LNCAP (cell line): ENCODE results near the gene MMAB.

Experiments used
- CTCF ChIP-seq: fragments of 450-650 bp; IDR thresholded peaks from 2 replicates; pipeline ENCODE4 v1.5.1; 2017; ENCODE audit warnings: mild to moderate bottlenecking

MMAB gene

GRCh38 chr12:109562871-109563270, 10.4 kb downstream of the MMAB start:
- TF ChIP-seq CTCF = no peak

GRCh38 chr12:109561711-109562030, 11.6 kb downstream of the MMAB start:
- TF ChIP-seq CTCF = no peak

- no peak for TF ChIP-seq CTCF
These were observed 12.2 kb downstream of the MMAB start for GRCh38 chr12:109560867-109561710.

- TF ChIP-seq CTCF = no peak
These were observed 13.7 kb downstream of the MMAB start for GRCh38 chr12:109559601-109560000.

- no peak for TF ChIP-seq CTCF
These were observed 14.2 kb downstream of the MMAB start for GRCh38 chr12:109559200-109559505.

GRCh38 chr12:109558374-109559199, 14.7 kb downstream of the MMAB start:
- no peak for TF ChIP-seq CTCF

- TF ChIP-seq CTCF = no peak
These were observed 15.5 kb downstream of the MMAB start for GRCh38 chr12:109557805-109558204.
